ENCODE measurements around the gene CD63. TPM values are rescaled to one million over a fixed set of nuclear protein-coding genes. Genes with fewer than 3 reads are reported as not detected.
A peak's percentile ranks its signal among the peaks of the same experiment; 100 is the strongest.

Gene CD63
- total and polyA plus RNA-seq, 9 of the 15 experiments (the other 6 are each of a cell fraction or from before 2014, with no cell fraction given): 313 to 735 (median 433) TPM

- peaks cover 16 to 40% of the 10 kb centered on the region in 2 experiments for H3K27me3 ChIP-seq (ENCODE audit: control insufficient read depth in 2 of 2, insufficient read depth in 2 of 2, low read length in 2 of 2)
- no peaks in the 10 kb centered on the region for H3K36me3 ChIP-seq (ENCODE audit: control insufficient read depth, insufficient read depth, low read length)
- H3K9me1 ChIP-seq (ENCODE audit: control insufficient read depth, insufficient read depth, low read length): peaks cover 5% of the 10 kb centered on the region
- TF ChIP-seq MIER1 (IDR thresholded peaks at IDR 0.05; ENCODE audit: low read depth) (no peak), BRF1 (IDR thresholded peaks at IDR 0.05; ENCODE audit: borderline replicate concordance, extremely low read depth, insufficient read length) (no peak), ZNF780A (CRISPR knock-in tag; IDR thresholded peaks at IDR 0.05) (no peak), SMAD2 (IDR thresholded peaks at IDR 0.05; ENCODE audit: low read depth, low read length) (no peak), ATF1 (CRISPR knock-in tag; IDR thresholded peaks at IDR 0.05) (no peak), ATF1 (tag; IDR thresholded peaks at IDR 0.05) (peak; percentile 16; the same call in 1 of the 2 replicates)
- no peak for FAIRE-seq
- CTCF ChIA-PET (ENCODE audit: low intra/inter-chr PET ratio): interaction anchor here (0.7 kb wide), 1 partner anchor 592 kb away, joined by 3 read pairs; no protein-coding TSS in a partner anchor
- no peak overlapping the region for H2AFZ ChIP-seq (ENCODE audit: low read depth, low read length)
- H3K9me3 ChIP-seq (replicated peaks; ENCODE audit: control insufficient read depth, insufficient read depth, low read depth, low read length): no peaks in the 10 kb centered on the region
- BruUV-seq (replicated peaks): no TSS peak
- WGBS (ENCODE audit: insufficient coverage, low coverage, missing lambda C conversion rate): 1% methylated on average over 6 of the region's 6 CpGs
- no peak overlapping the region for H3K4me3 ChIP-seq
- no peak for ATAC-seq
- no peaks in the 10 kb centered on the region for H3K79me2 ChIP-seq (ENCODE audit: control insufficient read depth, insufficient read depth, low read length)
- POLR2A ChIA-PET: interaction anchor here (0.7 to 1.4 kb wide), 2 partner anchors 12 to 17 kb away, joined by 3 read pairs; partner anchors contain the start of gene BLOC1S1
- intact Hi-C loops (cut with micrococcal nuclease) (no loop called here), in situ Hi-C loops (cut with MboI) (no loop called here)
- no peak overlapping the region for H3K27ac ChIP-seq (ENCODE audit: extremely low read depth, low read depth, low read length)
- no peak overlapping the region for H3K4me2 ChIP-seq (ENCODE audit: insufficient read depth, low read length)
- no peak for DNase-seq (ENCODE audit: extremely low read depth in 1 of 4, low spot score in 3 of 4)
- peaks cover 6 to 25% of the 10 kb centered on the region in 2 experiments; a peak in 4 of 5 replicates for H3K4me1 ChIP-seq (replicated peaks in 1 of 2; ENCODE audit: control insufficient read depth in 2 of 2, insufficient read depth in 2 of 2, low read length in 2 of 2)
- no peaks in the 10 kb centered on the region for H4K20me1 ChIP-seq (replicated peaks; ENCODE audit: control insufficient read depth, insufficient read depth, low read length)
- no peak overlapping the region; a peak in 1 of 4 replicates for H3K9ac ChIP-seq (ENCODE audit: insufficient read depth in 1 of 2, low read depth in 2 of 2, low read length in 2 of 2)
Measured at GRCh38 chr12:55703901-55704761, 24.7 kb downstream of the CD63 start.

All from K562 (cell line).